Stimulated activated CD4-positive, alpha-beta T cell treated with anti-CD3 and anti-CD28 coated beads, TNF-alpha, amount 100 ng/mL, for 48 hours (primary cell): Measurements from ENCODE around the gene BACE1.

Source experiments
- DNase-seq, 3 donors: peaks; one replicate each; pipeline ENCODE4 v3.0.0-alpha.2; 2020; ENCODE audit warnings: low read depth in 3 of 3

The BACE1 gene

GRCh38 chr11:117309310-117309709 lies 6.7 kb downstream of the BACE1 start:
- no peak for DNase-seq

- no peak for DNase-seq
These were observed 10.9 kb downstream of the BACE1 start for GRCh38 chr11:117305145-117305544.

GRCh38 chr11:117303646-117304315 lies 12.3 kb downstream of the BACE1 start:
- DNase-seq: no peak

GRCh38 chr11:117303101-117303500 lies 13.0 kb downstream of the BACE1 start:
- no peak for DNase-seq

GRCh38 chr11:117302228-117302627 lies 13.8 kb downstream of the BACE1 start:
- DNase-seq: no peak

- DNase-seq: no peak
These were observed 15.3 kb downstream of the BACE1 start for GRCh38 chr11:117300773-117301172.

GRCh38 chr11:117300283-117300663 lies 15.8 kb downstream of the BACE1 start:
- DNase-seq: no peak

GRCh38 chr11:117299351-117300282 lies 16.4 kb downstream of the BACE1 start:
- no peak for DNase-seq

GRCh38 chr11:117298195-117298594 lies 17.9 kb downstream of the BACE1 start:
- DNase-seq: no peak

GRCh38 chr11:117296881-117297280 lies 19.2 kb downstream of the BACE1 start:
- no peak for DNase-seq

- DNase-seq: no peak
These were observed 20.5 kb downstream of the BACE1 start for GRCh38 chr11:117295438-117296137.

- DNase-seq: no peak
These were observed 23.4 kb downstream of the BACE1 start for GRCh38 chr11:117292616-117293015.

GRCh38 chr11:117290809-117291396 lies 25.2 kb downstream of the BACE1 start, which contains the start of gene BACE1-AS:
Gene BACE1-AS, plus strand, starts transcription at chr11:117291346.
- no peak for DNase-seq

- DNase-seq: no peak
These were observed 26.3 kb downstream of the BACE1 start for GRCh38 chr11:117289795-117290194.

GRCh38 chr11:117287668-117288067 lies 28.4 kb downstream of the BACE1 start:
- DNase-seq: no peak

- no peak for DNase-seq
These were observed 29.5 kb downstream of the BACE1 start for GRCh38 chr11:117286588-117286987.

GRCh38 chr11:117284053-117284452 lies 32.0 kb downstream of the BACE1 start:
- DNase-seq: no peak

- DNase-seq: no peak
These were observed 33.1 kb downstream of the BACE1 start for GRCh38 chr11:117282956-117283355.

- no peak for DNase-seq
These were observed 34.2 kb downstream of the BACE1 start for GRCh38 chr11:117281869-117282268.

GRCh38 chr11:117281159-117281558 lies 34.9 kb downstream of the BACE1 start:
- DNase-seq: no peak

- DNase-seq: no peak
These were observed 36.2 kb downstream of the BACE1 start for GRCh38 chr11:117279711-117280376.
